ENCODE measurements around the gene SNAPIN. TPM values are rescaled to one million over a fixed set of nuclear protein-coding genes. Genes with fewer than 3 reads are reported as not detected.

The SNAPIN gene
- total and polyA plus RNA-seq, 9 of the 15 experiments (the other 6 are each of a cell fraction or from before 2014, with no cell fraction given), result 11.2 to 43.9 (median 32.3) TPM

- peak; percentile 74 for TF ChIP-seq ARID1B (IDR thresholded peaks at IDR 0.05)
- no peak for TF ChIP-seq HMGN3 (IDR thresholded peaks at IDR 0.05; ENCODE audit: borderline replicate concordance, extremely low read depth, insufficient read length, low read depth, low read length)
- peak; percentile 50; the same call in 1 of the 2 replicates for TF ChIP-seq BHLHE40 (IDR thresholded peaks at IDR 0.05; ENCODE audit: low read length)
- no peak for TF ChIP-seq CBFB (CRISPR knock-in tag; IDR thresholded peaks at IDR 0.05)
- no peak for TF ChIP-seq EWSR1 (IDR thresholded peaks at IDR 0.05; ENCODE audit: borderline replicate concordance, low read depth, partially characterized antibody)
- no peak for TF ChIP-seq TCF7 (IDR thresholded peaks at IDR 0.05; ENCODE audit: borderline replicate concordance)
- no peak for TF ChIP-seq KLF10 (CRISPR knock-in tag; IDR thresholded peaks at IDR 0.05)
- no peak for TF ChIP-seq ARNT (IDR thresholded peaks at IDR 0.05)
- TF ChIP-seq FOSL1 (tag; conservative IDR thresholded peaks at IDR 0.05), result peak; percentile 64
- TF ChIP-seq NR3C1 (CRISPR knock-in tag; IDR thresholded peaks at IDR 0.05), result no peak
- TF ChIP-seq POLR2A (conservative IDR thresholded peaks at IDR 0.05), result peak; percentile 42; the same call in 1 of the 2 replicates
- 0 out of 2 replicates have a peak, but pooled peaks have one; percentile 25 for TF ChIP-seq MYNN (IDR thresholded peaks at IDR 0.05)
- no peak for TF ChIP-seq MYNN (CRISPR knock-in tag; IDR thresholded peaks at IDR 0.05)
- no peak for TF ChIP-seq CREB1 (IDR thresholded peaks at IDR 0.05)
- no peak for TF ChIP-seq CREB1 (CRISPR knock-in tag; IDR thresholded peaks at IDR 0.05)
- no peak for TF ChIP-seq SPI1 (IDR thresholded peaks at IDR 0.05; ENCODE audit: borderline replicate concordance, low read depth, low read length)
- TF ChIP-seq SIN3B (IDR thresholded peaks at IDR 0.05; ENCODE audit: low read depth), result no peak
- peak; percentile 82; the same call in 1 of the 2 replicates for TF ChIP-seq CTBP1 (IDR thresholded peaks at IDR 0.05; ENCODE audit: borderline replicate concordance)
- TF ChIP-seq, protein P1, sequence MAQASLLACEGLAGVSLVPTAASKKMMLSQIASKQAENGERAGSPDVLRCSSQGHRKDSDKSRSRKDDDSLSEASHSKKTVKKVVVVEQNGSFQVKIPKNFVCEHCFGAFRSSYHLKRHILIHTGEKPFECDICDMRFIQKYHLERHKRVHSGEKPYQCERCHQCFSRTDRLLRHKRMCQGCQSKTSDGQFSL (CRISPR knock-in tag; IDR thresholded peaks at IDR 0.05), result 0 out of 2 replicates have a peak, but pooled peaks have one; percentile 11
- TF ChIP-seq, protein P1 (tag; IDR thresholded peaks at IDR 0.05), result no peak
- no peak for TF ChIP-seq ZNF696 (CRISPR knock-in tag; conservative IDR thresholded peaks at IDR 0.05)
- TF ChIP-seq, protein P2, sequence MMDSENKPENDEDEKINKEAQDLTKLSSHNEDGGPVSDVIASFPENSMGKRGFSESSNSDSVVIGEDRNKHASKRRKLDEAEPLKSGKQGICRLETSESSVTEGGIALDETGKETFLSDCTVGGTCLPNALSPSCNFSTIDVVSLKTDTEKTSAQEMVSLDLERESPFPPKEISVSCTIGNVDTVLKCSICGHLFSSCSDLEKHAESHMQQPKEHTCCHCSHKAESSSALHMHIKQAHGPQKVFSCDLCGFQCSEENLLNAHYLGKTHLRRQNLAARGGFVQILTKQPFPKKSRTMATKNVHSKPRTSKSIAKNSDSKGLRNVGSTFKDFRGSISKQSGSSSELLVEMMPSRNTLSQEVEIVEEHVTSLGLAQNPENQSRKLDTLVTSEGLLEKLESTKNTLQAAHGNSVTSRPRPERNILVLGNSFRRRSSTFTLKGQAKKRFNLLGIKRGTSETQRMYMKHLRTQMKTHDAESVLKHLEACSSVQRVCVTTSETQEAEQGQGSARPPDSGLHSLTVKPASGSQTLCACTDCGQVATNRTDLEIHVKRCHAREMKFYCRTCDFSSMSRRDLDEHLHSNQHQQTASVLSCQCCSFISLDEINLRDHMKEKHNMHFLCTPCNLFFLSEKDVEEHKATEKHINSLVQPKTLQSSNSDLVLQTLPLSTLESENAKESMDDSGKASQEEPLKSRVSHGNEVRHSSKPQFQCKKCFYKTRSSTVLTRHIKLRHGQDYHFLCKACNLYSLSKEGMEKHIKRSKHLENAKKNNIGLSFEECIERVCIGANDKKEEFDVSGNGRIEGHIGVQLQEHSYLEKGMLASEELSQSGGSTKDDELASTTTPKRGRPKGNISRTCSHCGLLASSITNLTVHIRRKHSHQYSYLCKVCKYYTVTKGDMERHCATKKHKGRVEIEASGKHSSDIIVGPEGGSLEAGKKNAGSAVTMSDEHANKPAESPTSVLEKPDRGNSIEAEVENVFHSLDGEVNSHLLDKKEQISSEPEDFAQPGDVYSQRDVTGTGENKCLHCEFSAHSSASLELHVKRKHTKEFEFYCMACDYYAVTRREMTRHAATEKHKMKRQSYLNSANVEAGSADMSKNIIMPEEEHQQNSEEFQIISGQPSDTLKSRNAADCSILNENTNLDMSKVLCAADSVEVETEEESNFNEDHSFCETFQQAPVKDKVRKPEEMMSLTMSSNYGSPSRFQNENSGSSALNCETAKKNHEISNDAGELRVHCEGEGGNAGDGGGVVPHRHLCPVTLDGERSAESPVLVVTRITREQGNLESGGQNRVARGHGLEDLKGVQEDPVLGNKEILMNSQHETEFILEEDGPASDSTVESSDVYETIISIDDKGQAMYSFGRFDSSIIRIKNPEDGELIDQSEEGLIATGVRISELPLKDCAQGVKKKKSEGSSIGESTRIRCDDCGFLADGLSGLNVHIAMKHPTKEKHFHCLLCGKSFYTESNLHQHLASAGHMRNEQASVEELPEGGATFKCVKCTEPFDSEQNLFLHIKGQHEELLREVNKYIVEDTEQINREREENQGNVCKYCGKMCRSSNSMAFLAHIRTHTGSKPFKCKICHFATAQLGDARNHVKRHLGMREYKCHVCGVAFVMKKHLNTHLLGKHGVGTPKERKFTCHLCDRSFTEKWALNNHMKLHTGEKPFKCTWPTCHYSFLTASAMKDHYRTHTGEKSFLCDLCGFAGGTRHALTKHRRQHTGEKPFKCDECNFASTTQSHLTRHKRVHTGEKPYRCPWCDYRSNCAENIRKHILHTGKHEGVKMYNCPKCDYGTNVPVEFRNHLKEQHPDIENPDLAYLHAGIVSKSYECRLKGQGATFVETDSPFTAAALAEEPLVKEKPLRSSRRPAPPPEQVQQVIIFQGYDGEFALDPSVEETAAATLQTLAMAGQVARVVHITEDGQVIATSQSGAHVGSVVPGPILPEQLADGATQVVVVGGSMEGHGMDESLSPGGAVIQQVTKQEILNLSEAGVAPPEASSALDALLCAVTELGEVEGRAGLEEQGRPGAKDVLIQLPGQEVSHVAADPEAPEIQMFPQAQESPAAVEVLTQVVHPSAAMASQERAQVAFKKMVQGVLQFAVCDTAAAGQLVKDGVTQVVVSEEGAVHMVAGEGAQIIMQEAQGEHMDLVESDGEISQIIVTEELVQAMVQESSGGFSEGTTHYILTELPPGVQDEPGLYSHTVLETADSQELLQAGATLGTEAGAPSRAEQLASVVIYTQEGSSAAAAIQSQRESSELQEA (IDR thresholded peaks at IDR 0.05; ENCODE audit: low read depth), result no peak
These were observed 49.5 kb upstream of the SNAPIN start (continued) for GRCh38 chr1:153608742-153609584.

Data from K562 (cell line).